Hepatocyte (in vitro differentiated cells): ENCODE data around the gene MIGA1. TPM values are rescaled to one million over a fixed set of nuclear protein-coding genes. Genes with fewer than 3 reads are reported as not detected.

ENCODE experiments used
- DNase-seq: peaks from one replicate; pipeline ENCODE4 v3.0.0-alpha.2; 2016; ENCODE audit warnings: low spot score
- H2AFZ ChIP-seq: fragments of 200-600 bp; sonication (generic); 2 replicates; pipeline ENCODE4 v1.6.0; 2016; ENCODE audit warnings: antibody characterized with exemption, mild to moderate bottlenecking
- H3K27ac ChIP-seq: fragments of 200-600 bp; sonication (generic); 2 replicates; pipeline ENCODE4 v1.5.1; 2016; ENCODE audit warnings: mild to moderate bottlenecking
- H3K27me3 ChIP-seq: fragments of 200-600 bp; sonication (generic); 2 replicates; pipeline ENCODE4 v1.6.1; 2016
- H3K36me3 ChIP-seq: fragments of 200-600 bp; sonication (generic); replicated peaks from 2 replicates; pipeline ENCODE4 v1.5.1; 2016; ENCODE audit warnings: low read depth; ENCODE audit not compliant: insufficient read depth
- H3K4me1 ChIP-seq: fragments of 200-600 bp; sonication (generic); 2 replicates; pipeline ENCODE4 v1.5.1; 2016; ENCODE audit warnings: mild to moderate bottlenecking, moderate library complexity; ENCODE audit not compliant: insufficient read depth
- H3K4me2 ChIP-seq: fragments of 200-600 bp; sonication (generic); 2 replicates; pipeline ENCODE4 v1.6.0; 2016
- H3K4me3 ChIP-seq: fragments of 200-600 bp; sonication (generic); 2 replicates; pipeline ENCODE4 v1.5.1; 2016; ENCODE audit warnings: mild to moderate bottlenecking
- H3K79me2 ChIP-seq: fragments of 200-600 bp; sonication (generic); 2 replicates; pipeline ENCODE4 v1.6.0; 2017; ENCODE audit warnings: mild to moderate bottlenecking
- H3K9me2 ChIP-seq: fragments of 200-600 bp; sonication (generic); replicated peaks from 2 replicates; pipeline ENCODE4 v1.6.0; 2017; ENCODE audit warnings: mild to moderate bottlenecking; ENCODE audit not compliant: insufficient read depth
- H3K9me3 ChIP-seq: fragments of 200-600 bp; sonication (generic); 2 replicates; pipeline ENCODE4 v1.5.1; 2016; ENCODE audit warnings: low read depth, mild to moderate bottlenecking
- H4K20me1 ChIP-seq: fragments of 200-600 bp; sonication (generic); 2 replicates; pipeline ENCODE4 v1.6.0; 2016; ENCODE audit warnings: mild to moderate bottlenecking; ENCODE audit not compliant: insufficient read depth, poor library complexity, severe bottlenecking
- CTCF ChIP-seq: fragments of 200-600 bp; sonication (generic); IDR thresholded peaks from 2 replicates; pipeline ENCODE4 v1.5.1; 2016; ENCODE audit warnings: antibody characterized with exemption, mild to moderate bottlenecking; ENCODE audit not compliant: poor library complexity
- EZH2 ChIP-seq: fragments of 200-600 bp; sonication (generic); IDR thresholded peaks from 2 replicates; pipeline ENCODE4 v1.6.1; 2016; ENCODE audit warnings: antibody characterized with exemption, mild to moderate bottlenecking, borderline replicate concordance
- EZH2phosphoT487 ChIP-seq: fragments of 200-600 bp; sonication (generic); IDR thresholded peaks from one replicate; pipeline ENCODE4 v1.6.1; 2018; ENCODE audit warnings: antibody characterized with exemption, mild to moderate bottlenecking, low read depth, moderate library complexity; ENCODE audit not compliant: unreplicated experiment, severe bottlenecking
- WGBS: methylation state at CpG from one replicate; pipeline ENCODE4 v1.1.6; 2016; ENCODE audit warnings: low lambda C conversion rate; ENCODE audit errors: missing lambda C conversion rate; 5-methylcytosine and 5-hydroxymethylcytosine counted together
- polyA plus RNA-seq: library from polyadenylated mRNA; unstranded; fragments of >200 nt; fragmentation: Nextera tagmentation; extraction: Ambion mirVana; gene quantifications from 2 replicates; pipeline ENCODE4 v1.2.1, GENCODE V29; 2016
- total RNA-seq: library from RNA; depleted of rRNA; stranded (reverse); fragments of >200 nt; gene quantifications from 2 replicates; pipeline ENCODE4 v1.2.3, GENCODE V29; 2014

The MIGA1 gene
- total and polyA plus RNA-seq, 2 experiments from 2014 or later: 8.8 to 18.1 TPM

- Histone ChIP-seq H3K9me3 (no peaks in the 10 kb centered on the region), H3K4me2 (no peak overlapping the region), H2AFZ (no peak overlapping the region), H4K20me1 (peaks cover 8% of the 10 kb centered on the region), H3K36me3 (no peaks in the 10 kb centered on the region), H3K4me1 (peaks cover 4% of the 10 kb centered on the region), H3K79me2 (peaks cover 23% of the 10 kb centered on the region), H3K27ac (no peak overlapping the region), H3K9me2 (no peaks in the 10 kb centered on the region), H3K4me3 (no peak overlapping the region), H3K27me3 (no peaks in the 10 kb centered on the region)
- peak; percentile 29 for DNase-seq
- TF ChIP-seq EZH2phosphoT487: no peak
- TF ChIP-seq EZH2: no peak
- TF ChIP-seq CTCF: no peak
- 48% methylated on average over 1 of the region's 1 CpG for WGBS
These were observed 17.4 kb upstream of the MIGA1 start for GRCh38 chr1:77762072-77762476.

GRCh38 chr1:77768006-77768405 lies 11.4 kb upstream of the MIGA1 start:
- no peak for TF ChIP-seq CTCF
- TF ChIP-seq EZH2: no peak
- no peak for TF ChIP-seq EZH2phosphoT487
- no peak for DNase-seq
- no peak overlapping the region for H2AFZ ChIP-seq
- no peaks in the 10 kb centered on the region for H3K9me3 ChIP-seq
- no peak overlapping the region for H3K27ac ChIP-seq
- no peaks in the 10 kb centered on the region for H3K27me3 ChIP-seq
- no peaks in the 10 kb centered on the region for H3K79me2 ChIP-seq
- WGBS: 76% methylated on average over 4 of the region's 4 CpGs
- no peaks in the 10 kb centered on the region for H4K20me1 ChIP-seq
- H3K36me3 ChIP-seq: no peaks in the 10 kb centered on the region
- H3K4me1 ChIP-seq: no peaks in the 10 kb centered on the region
- H3K4me2 ChIP-seq: no peak overlapping the region
- no peaks in the 10 kb centered on the region for H3K9me2 ChIP-seq
- no peak overlapping the region for H3K4me3 ChIP-seq

DNA sequence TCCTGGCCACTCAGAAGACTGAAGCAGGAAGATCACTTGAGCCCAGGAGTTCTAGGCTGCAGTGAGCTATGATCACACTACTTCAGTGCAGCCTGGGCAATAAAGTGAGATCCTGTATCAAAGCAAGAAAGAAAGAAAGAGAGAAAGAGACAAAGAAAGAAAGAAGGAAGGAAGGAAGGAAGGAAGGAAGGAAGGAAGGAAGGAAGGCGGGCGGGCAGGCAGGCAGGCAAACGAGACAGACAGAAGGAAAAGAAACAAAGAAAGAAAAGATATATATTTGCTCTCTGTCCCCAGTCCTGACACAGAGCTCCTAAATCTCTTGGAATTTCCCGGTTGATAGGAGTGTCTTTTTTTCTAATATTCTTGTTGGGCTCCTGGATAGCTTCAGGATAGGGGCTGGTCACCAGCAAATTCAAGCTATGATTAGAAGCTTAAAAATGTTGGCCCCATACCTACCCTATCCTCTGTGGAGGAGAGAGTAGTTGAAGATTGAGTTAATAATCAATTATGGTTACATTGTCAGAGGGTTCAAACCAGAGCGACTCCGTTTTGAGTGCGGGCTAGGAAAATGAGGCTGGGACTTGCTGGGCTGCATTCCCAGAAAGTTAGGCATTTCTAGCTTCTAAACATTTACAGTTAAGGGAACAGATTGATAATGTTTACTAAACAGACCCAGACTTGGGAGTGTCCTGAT lies 3.3 kb upstream of the MIGA1 start:
- Histone ChIP-seq H3K9me2 (no peaks in the 10 kb centered on the region), H3K4me2 (no peak overlapping the region), H3K9me3 (no peaks in the 10 kb centered on the region), H3K27ac (no peak overlapping the region), H3K27me3 (no peaks in the 10 kb centered on the region), H4K20me1 (peaks cover under 1% of the 10 kb centered on the region), H3K4me3 (no peak overlapping the region), H3K4me1 (peaks cover 12% of the 10 kb centered on the region), H2AFZ (peak overlapping the region; percentile 39), H3K79me2 (peaks cover 16% of the 10 kb centered on the region), H3K36me3 (no peaks in the 10 kb centered on the region)
- 43% methylated on average over 7 of the region's 7 CpGs for WGBS
- DNase-seq: no peak
- no peak for TF ChIP-seq EZH2
- no peak for TF ChIP-seq CTCF
- no peak for TF ChIP-seq EZH2phosphoT487
